ENCODE data around the gene IGF2BP3. TPM values are rescaled to one million over a fixed set of nuclear protein-coding genes. Genes with fewer than 3 reads are reported as not detected.

IGF2BP3 gene
- total RNA-seq, 2 experiments from 2014 or later = 41.1 to 94.3 TPM

DNA sequence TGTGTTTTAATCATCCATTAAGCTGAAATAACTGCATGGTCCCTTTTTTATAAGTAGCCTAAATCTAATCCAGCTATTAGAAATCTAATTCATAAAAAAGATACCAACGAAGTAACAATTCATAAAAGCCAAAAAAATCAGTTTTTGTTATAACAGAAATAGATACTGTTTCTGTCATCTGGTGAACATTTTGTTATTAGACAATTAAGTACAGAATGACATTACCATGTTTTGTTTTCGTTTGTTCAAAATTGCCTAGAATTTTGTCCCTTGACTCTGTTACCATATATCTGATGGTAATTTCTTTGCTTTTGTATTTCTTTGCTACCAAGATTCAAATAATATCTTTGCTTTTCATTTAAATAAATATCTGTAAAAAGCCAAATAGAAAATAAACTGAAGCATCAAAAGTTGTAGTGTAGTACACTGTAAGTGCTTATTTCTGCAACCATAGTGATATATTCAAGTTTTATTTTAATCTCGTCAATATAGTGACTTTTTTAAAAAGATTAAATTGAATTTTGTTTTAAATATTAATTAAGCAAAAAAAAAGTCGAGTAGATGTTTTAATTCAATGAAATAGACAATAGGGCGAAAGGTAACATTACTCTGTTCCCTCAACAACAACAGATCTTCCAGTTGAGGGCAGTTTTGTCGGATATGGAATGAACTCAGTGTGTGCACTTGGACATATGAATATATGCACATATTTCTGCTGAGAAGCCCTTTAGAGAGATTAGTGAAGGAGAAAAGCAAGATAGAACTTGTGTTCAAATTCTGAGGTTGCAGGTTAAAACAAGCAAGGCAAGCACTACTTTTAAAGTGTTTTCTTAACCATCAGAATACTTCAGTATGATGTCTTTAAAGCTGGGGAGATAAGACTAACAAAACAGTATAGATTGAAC is 7.9 kb upstream of the IGF2BP3 start:
- Histone ChIP-seq H2AFZ (ENCODE audit: low read length) (no peak overlapping the region), H3K4me2 (ENCODE audit: low read length) (peak overlapping the region; percentile 33; the same call in 1 of the 2 replicates), H3K4me3 (ENCODE audit: low read depth, low read length, poor library complexity, severe bottlenecking) (no peak overlapping the region), H3K27ac (ENCODE audit: low read depth, low read length, poor library complexity, severe bottlenecking) (no peak overlapping the region), H4K20me1 (ENCODE audit: insufficient read depth, low read length) (no peaks in the 10 kb centered on the region), H3K9me3 (ENCODE audit: low read length) (no peaks in the 10 kb centered on the region), H3K36me3 (ENCODE audit: insufficient read depth, low read length) (peaks cover 5% of the 10 kb centered on the region; the same call in 1 of the 2 replicates), H3K9me2 (ENCODE audit: insufficient read depth, low read length) (no peaks in the 10 kb centered on the region), H3K4me1 (ENCODE audit: insufficient read depth, low read length, poor library complexity, severe bottlenecking) (peaks cover 28% of the 10 kb centered on the region), H3K79me2 (ENCODE audit: insufficient read depth, low read depth, low read length) (peaks cover 51% of the 10 kb centered on the region)
- no TSS peak for BruUV-seq (replicated peaks)
- CTCF ChIA-PET (ENCODE audit: unreplicated experiment) = no interaction called here
- no peak for DNase-seq (ENCODE audit: low spot score)
- intact Hi-C loops (cut with micrococcal nuclease; ENCODE audit: unreplicated experiment) = loop anchor here (10.0 kb wide), 1 partner anchor 463 kb away; the partner anchor contains the start of gene HYCC1
- POLR2A ChIA-PET = interaction anchor here (0.6 to 2.3 kb wide), 6 partner anchors 10 to 189 kb away, joined by 3 to 9 read pairs (median 6); no protein-coding TSS in a partner anchor
- TF ChIP-seq, protein P1, sequence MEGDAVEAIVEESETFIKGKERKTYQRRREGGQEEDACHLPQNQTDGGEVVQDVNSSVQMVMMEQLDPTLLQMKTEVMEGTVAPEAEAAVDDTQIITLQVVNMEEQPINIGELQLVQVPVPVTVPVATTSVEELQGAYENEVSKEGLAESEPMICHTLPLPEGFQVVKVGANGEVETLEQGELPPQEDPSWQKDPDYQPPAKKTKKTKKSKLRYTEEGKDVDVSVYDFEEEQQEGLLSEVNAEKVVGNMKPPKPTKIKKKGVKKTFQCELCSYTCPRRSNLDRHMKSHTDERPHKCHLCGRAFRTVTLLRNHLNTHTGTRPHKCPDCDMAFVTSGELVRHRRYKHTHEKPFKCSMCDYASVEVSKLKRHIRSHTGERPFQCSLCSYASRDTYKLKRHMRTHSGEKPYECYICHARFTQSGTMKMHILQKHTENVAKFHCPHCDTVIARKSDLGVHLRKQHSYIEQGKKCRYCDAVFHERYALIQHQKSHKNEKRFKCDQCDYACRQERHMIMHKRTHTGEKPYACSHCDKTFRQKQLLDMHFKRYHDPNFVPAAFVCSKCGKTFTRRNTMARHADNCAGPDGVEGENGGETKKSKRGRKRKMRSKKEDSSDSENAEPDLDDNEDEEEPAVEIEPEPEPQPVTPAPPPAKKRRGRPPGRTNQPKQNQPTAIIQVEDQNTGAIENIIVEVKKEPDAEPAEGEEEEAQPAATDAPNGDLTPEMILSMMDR (conservative IDR thresholded peaks at IDR 0.05; ENCODE audit: low read length) = no peak
- TF ChIP-seq EZH2phosphoT487 (IDR thresholded peaks at IDR 0.05; ENCODE audit: borderline replicate concordance, low read depth, low read length) = no peak

DNA sequence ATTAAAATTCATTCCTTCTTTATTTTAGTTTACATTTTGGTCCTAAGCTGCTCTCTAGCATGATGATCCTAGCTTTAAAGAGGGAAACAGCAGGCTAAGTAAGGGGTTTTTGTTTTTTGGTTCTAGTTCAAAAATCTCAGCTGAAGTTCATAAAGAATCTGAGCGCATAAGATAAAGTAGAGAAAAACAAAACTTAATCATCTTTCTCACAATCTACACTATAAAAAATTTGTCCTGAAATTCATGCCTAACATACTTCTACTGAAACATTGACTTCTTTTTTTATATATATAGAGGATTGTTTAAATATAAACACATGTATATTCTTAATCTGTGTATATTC is 6.8 kb upstream of the IGF2BP3 start:
- POLR2A ChIA-PET = interaction anchor here (0.7 to 1.6 kb wide), 3 partner anchors 10 to 22 kb away, joined by 3 to 9 read pairs (median 6); no protein-coding TSS in a partner anchor
- H3K27ac ChIP-seq (ENCODE audit: low read depth, low read length, poor library complexity, severe bottlenecking) = no peak overlapping the region
- peaks cover 28% of the 10 kb centered on the region for H3K4me1 ChIP-seq (ENCODE audit: insufficient read depth, low read length, poor library complexity, severe bottlenecking)
- no peak overlapping the region for H2AFZ ChIP-seq (ENCODE audit: low read length)
- peaks cover 5% of the 10 kb centered on the region; the same call in 1 of the 2 replicates for H3K36me3 ChIP-seq (ENCODE audit: insufficient read depth, low read length)
- H3K9me3 ChIP-seq (ENCODE audit: low read length) = no peaks in the 10 kb centered on the region
- H4K20me1 ChIP-seq (ENCODE audit: insufficient read depth, low read length) = no peaks in the 10 kb centered on the region
- CTCF ChIA-PET (ENCODE audit: unreplicated experiment) = no interaction called here
- no peaks in the 10 kb centered on the region for H3K9me2 ChIP-seq (ENCODE audit: insufficient read depth, low read length)
- DNase-seq (ENCODE audit: low spot score) = no peak
- peak overlapping the region; percentile 84 for H3K4me2 ChIP-seq (ENCODE audit: low read length)
- peak overlapping the region; percentile 85 for H3K4me3 ChIP-seq (ENCODE audit: low read depth, low read length, poor library complexity, severe bottlenecking)
- intact Hi-C loops (cut with micrococcal nuclease; ENCODE audit: unreplicated experiment) = loop anchor here (10.0 kb wide), 1 partner anchor 462 kb away; the partner anchor contains the start of gene HYCC1
- no peak for TF ChIP-seq EZH2phosphoT487 (IDR thresholded peaks at IDR 0.05; ENCODE audit: borderline replicate concordance, low read depth, low read length)
- TF ChIP-seq, protein P1 (conservative IDR thresholded peaks at IDR 0.05; ENCODE audit: low read length) = no peak
- peaks cover 62% of the 10 kb centered on the region for H3K79me2 ChIP-seq (ENCODE audit: insufficient read depth, low read depth, low read length)
- no TSS peak for BruUV-seq (replicated peaks)
